Measurements from ENCODE around the gene ROBO2.

The ROBO2 gene

DNA sequence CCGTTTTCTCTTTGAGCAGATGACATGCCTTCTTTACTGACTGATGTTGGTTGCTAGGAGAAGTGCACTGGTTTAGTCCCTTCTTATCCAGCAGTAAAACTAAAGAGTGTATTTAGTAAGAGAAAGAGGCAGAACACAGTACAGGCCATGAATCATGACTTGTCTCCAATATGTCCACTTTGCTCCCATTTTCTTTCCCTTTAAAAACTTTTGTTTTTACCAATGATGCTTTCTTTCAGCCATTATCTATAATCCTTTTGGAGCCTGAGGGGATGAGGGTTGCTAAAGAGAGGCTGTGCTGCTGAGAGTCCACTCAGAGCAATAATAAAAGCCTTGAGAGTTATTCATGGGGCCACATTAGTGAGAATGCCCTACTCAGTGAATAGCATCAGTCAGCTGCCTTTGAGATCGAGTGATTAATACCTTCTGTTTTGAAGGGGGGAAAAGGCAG lies 12.2 kb downstream of the ROBO2 start:
- no peak for DNase-seq

DNA sequence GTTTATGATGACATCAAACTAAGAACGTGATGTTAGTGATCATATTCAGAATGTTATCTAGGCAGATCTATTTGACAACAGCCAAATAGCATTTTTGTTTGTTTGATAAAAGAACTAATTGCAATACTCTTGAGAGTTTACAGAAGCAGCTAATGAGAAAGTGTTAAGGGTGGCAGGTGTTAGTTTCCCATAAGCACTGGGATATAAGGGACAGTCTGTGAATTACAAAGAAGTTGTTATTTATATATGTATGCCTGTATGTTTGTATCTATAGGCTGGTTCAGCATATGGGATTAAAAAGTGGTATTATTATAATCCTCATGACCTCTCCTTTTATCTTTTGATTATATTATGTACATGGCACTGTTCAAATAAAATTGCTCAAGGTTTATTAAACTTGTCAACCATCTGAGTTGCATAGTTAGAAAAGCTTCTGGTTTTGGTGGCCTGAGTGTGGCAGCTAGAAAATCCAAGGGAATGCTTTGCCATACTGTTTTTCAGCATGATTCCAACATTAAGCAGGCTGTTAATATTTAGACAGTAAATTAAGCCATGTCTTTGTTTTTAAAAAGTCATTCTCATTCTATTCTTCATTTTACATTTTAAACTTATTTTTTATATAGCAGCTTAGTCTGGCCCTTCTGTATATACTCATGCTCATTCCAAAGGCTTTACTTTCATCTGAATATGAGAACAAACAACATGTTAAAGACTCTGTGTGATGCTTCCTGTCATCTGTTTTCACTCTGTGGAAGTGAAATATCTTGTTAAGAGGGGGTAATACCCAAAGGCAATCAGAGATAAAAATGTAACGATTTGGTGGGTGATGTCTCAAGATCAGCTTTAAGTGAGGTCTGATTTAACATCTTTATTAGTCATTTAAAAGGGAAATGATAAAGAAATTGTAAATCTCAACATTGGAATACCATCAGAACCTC lies 13.1 kb downstream of the ROBO2 start:
- DNase-seq: no peak

DNA sequence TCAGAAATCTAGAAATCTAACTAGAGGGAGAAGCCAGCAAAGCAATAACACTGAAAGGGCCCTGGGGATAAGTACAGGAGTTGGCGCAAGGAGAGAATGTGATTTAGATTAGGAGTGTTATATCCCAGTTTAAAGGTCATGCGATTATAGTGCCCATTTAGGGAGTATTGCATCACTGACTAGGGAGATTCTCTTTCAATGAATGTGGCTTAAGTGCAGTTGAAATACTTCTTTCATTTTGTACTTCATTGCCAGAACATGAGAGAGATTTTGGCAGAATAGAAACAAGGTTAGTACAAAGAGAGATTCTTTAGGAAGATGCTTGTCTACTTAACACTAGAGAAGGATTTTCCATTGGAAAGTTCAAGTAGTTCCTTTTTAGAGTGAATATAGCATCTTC lies 13.9 kb downstream of the ROBO2 start:
- no peak for DNase-seq

DNA sequence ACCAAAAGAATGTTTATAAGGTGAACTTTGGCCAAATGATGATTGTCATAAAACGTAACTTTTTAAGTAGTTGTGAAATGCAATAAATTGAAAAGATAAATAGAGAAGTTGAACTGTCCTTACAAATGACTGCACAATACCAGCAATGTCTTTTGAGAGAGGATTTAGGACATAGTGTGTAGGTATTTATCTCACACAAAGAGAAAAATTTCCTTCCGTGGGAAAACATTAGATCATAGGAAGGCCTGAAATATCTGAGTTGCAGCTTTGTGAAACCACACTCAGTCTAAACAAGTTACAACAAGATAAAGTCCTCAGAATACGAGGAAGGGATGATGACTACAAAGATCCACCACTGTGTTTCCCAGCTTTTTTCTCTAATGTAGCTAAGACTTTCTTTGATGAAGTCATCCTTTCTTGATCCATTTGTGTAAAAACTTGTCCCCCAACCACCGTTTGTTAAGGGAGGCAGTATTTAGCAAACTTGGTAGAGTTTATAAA lies 16.0 kb downstream of the ROBO2 start:
- DNase-seq: no peak

DNA sequence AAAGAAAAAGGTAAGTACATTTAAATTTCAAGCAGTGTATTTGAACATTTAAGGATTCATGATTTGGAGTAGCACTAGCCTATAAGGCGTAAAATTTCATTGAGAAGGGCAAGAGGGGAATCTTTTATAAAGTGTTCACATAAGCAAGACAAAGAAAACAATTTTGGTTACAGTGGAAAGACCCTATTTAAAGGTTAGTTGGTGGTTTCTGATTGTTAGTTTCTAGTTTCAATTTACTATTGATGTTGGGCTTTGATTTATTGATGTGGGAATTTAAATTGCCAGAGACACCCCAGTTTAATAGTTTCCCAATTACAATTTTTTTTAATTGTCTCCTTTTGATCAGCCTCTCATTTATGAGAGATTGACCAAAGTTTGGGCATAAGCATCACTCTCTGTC lies 19.5 kb downstream of the ROBO2 start:
- DNase-seq: no peak

DNA sequence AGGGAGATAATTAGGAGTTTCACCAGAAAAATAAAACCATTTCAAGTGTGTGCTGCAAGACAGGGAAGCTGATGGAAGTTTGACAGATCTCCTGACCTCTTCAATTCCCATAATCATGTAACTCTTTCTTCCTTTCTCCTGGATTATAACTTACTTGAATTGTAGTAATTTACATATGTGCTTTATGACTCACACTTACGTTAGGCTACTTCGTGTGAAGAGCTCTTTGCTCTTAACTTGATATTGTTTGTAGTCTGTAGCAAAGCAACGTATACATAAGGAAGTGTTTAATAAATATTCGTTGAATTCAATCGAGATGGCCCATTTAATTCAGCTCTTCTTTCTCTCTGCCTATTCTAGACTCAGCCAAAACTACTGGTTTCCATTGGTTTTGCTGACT lies 23.5 kb downstream of the ROBO2 start:
- no peak for DNase-seq

DNA sequence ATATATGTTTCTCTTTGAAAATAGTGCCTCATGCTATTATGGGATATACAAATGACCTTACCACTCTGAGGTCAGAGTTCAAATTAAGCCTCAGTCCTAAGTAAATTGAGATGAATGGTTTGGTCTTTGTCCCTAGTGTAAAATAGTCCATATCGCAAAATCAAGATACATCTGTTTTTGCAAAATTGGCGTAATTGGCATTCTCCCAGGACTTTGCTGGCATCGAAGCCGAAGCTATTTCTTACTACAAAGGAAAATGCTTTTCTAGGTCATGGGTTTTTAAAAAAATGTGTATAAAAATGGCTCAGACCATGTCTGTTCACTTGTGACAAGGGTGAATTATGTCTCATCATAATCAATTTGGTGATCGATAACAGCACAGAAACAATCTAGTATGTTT lies 25.9 kb downstream of the ROBO2 start:
- no peak for DNase-seq

DNA sequence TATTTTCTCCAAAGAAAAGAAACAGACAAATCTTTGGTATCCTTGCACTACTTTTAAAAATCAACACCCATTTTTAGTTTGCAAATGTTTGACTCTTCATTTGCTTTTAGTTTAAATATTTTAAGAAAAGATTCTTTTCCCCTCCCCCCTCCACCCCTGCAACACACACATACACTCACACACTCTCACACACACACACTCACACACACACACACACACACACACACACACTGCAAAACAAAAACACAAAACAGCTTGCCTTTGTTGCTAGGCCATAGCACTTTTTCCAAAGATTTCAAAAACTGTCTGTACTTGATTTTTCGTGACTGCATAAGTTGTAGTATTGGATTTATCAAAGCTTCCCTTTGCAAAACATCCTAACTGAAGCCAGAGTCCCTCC lies 26.9 kb downstream of the ROBO2 start:
- no peak for DNase-seq

DNA sequence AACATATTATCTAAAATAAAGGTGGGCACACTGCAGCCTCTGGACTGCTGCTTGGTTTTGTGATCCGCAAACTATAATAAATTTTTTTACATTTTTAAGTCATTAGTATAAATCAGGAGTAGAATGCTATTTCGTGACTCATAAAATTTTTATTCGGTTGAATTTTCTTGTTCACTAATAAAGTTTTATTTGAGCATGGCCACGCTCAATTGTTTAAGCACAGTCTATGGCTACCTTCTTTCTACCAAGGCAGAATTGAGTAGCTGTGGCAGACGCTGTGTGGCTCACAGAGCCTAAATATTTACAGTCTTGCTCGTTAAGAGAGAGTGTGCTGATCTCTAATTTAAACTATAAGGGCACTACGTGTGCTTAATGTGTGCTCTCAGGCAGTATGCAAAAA lies 28.9 kb downstream of the ROBO2 start:
- no peak for DNase-seq

DNA sequence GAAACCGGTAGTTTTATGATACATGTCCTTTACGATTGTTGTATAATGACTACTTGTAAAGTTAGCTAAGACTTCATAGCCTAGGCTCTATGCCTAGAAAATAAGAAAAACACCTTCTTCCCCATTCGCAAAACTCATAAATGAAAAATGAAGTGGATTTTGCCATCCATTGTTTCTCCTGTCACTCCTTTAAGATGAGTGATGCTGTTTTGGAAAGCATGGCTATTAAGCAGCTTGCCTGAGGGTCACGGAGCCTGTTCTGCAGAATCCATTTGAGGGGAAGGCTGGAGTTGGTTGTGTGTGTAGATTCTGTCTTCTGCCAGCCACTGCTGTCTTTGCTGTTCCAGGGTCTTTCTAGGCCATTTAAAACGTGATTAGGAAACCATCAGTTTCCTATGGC lies 31.5 kb downstream of the ROBO2 start:
- no peak for DNase-seq

DNA sequence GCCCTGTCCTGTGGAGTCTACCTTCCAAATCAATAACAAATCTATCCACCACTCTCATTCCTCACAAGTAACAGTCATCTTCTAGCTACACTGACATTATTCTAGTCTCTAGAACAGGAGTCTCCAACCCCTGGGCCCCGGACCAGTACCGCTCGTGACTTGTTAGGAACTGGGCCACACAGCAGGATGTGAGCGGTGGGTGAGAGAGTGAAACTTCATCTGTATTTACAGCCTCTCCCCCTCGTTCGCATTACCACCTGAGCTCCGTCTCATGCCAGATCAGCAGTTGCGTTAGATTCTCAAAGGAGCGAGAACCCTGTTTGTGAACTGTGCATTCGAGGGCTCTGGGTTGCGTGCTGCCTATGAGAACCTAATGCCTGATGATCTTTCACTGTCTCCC lies 31.9 kb downstream of the ROBO2 start:
- no peak for DNase-seq

DNA sequence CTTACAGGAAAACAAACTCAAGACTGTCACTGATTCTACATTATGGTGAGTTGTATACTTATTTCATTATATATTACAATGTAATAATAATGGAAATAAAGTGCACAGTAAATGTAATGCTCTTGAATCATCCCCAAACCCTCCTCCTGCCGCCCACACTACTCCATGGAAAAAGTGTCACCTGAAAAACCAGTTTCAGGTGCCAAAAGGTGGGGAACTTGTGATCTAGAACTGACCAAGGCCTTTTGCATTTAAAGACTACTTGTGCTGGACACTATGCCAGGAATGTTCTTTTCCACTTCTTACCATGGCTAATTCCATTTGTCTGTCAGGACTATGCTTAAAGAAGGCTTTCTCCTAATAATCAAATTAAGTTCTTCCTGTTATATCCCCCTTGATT lies 32.3 kb downstream of the ROBO2 start:
- DNase-seq: no peak

DNA sequence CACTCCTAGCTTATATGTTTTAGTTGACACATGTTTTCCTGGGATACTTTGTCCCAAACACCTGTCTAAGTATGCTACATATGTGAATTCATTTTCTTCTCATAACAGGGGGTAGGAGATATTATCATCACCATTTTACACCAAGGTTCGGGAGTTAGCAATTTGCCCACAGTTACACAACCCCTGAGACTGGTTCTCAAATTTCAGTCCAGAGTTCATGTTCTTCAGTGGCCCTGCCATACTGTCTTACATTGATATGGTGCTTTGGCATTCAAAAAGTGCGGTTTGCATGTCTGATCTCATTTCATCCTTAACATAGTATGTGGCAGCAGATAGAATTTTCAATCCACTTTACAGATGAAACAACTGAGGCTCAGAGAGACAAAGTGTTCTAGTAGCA lies 38.4 kb downstream of the ROBO2 start:
- no peak for DNase-seq

DNA sequence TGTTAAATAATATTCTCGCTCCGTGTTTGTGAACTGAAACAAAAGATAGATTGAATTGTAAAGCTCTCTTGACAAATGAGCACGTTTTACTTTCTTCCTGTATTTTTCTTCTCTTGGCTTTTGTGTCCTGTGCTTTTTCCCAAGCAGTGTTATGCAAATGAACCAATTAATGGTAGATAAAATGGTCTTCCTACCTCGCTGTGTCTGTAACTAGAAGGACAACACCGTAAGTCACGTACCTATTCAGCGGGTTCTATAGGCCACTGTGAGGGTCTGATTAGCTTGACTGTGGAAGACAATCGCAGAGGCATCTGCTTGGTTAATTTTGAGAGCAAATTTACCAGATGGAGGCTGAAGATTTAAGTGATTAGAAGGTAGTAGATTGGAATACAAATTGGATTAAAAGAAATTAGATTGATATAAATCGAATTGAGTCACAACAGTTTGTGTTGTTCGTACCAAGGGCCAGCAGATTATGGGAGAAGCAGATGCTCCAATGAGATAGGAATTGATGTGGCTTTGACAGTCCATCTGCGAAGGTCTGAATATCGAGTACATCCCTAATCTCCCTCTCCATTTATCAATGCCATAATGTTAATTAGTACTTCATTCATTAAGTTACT lies 40.2 kb downstream of the ROBO2 start:
- DNase-seq: no peak

DNA sequence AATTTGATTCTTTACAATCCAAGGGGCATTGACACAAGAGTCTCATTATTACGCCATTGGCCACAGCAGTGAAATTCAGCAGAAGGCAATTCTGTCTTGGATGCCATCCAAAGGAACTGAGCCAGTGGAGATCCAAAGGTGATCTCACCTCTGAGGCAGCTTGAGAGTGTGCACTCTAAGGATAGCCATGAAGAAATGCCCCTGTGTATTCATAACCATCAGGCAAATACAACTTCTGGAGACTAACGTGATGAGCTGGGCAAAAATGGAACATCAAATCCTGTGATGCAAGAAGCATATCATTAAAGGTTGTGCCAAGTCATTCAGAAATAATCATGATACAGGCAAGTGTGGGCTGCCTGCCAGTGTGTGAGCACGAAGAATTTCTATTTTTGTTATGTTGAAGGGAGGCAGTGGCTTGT lies 41.4 kb downstream of the ROBO2 start:
- DNase-seq: peak; percentile 79

DNA sequence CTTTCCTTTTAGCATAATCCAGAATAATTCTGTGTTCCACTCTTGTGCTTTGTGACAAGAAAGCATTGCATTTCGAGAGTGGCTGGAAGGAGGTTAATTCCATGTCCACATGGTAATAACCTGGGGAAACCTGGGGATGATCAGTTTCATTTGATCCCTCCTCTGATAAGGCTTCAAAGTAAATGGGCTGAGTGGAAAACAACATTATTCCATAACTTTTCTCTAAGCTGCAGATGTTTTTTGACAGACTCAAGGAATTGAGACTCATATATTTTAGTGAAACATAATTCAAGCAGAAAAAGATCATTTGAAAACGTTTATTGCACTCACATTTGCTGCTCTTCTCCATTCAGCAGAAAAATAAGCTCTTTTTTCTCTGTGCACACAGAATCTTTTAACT lies 44.6 kb downstream of the ROBO2 start:
- no peak for DNase-seq

DNA sequence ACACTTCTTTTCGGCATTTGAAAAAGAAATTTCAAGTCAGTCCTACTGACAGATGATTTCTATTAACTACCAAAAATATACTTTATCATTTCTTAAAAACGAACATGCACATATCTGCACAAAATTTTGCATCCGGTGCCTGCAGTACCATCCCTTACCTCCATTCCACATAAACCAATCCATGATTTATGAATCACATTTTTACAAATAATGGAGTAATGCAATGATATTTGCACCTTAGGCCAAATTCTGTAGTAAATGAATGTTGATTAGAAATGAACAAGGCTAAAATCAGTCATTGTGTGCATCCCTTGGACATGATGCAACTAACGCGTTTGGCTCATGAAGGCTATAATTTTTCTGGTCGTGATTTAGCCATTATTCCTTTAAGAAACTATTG lies 46.5 kb downstream of the ROBO2 start:
- no peak for DNase-seq

DNA sequence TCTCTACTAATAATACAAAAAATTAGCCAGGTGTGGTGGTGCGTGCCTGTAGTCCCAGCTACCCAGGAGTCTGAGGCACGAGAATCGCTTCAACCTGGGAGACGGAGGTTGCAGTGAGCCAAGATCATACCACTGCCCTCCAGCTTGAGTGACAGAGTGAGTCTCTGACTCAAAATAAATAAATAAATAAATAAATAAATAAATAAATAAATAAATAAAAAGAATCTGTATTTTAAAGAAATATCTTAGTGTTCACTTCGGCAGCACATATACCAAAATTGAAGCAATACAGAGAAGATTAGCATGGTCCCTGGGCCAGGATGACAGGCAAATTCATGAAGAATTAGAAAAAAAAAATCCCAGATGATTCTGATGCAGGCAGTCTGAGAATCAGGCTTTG lies 51.9 kb downstream of the ROBO2 start:
- DNase-seq: no peak

DNA sequence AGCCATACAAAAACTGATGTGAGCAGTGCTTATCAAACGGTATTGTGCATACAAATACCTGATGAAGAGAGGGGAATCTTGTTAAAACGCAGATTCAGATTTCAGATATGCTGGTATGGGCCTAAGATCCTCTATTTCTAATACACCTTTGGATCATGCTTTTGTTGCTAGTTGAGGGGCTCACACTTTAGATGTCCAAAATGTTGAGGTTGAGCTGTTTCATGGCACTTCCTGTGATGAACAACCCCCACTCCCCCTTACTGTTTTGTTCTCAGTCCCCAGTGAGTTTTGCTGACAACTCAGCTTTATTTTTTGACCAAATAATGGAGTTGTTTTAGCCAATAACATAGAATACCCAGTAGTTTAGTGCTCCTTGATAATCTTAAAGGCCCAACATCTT lies 53.2 kb downstream of the ROBO2 start:
- no peak for DNase-seq

DNA sequence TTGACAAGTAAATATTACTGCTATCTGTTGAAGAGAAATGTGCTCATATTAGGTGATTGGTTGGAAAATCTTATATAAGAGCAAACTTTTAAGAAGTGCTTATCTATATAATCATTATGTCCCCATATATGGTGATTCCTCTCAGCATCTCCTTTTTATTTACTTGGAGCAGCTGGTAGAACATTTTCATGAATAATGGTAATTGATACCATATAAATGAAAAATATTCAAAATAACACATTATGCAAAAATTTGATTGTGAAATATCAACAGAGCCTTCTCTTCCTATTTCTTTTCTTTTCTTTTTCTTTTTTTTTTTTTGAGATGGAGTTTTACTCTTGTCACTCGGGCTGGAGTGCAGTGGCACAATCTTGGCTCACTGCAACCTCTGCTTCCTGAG lies 56.2 kb downstream of the ROBO2 start:
- no peak for DNase-seq

DNA sequence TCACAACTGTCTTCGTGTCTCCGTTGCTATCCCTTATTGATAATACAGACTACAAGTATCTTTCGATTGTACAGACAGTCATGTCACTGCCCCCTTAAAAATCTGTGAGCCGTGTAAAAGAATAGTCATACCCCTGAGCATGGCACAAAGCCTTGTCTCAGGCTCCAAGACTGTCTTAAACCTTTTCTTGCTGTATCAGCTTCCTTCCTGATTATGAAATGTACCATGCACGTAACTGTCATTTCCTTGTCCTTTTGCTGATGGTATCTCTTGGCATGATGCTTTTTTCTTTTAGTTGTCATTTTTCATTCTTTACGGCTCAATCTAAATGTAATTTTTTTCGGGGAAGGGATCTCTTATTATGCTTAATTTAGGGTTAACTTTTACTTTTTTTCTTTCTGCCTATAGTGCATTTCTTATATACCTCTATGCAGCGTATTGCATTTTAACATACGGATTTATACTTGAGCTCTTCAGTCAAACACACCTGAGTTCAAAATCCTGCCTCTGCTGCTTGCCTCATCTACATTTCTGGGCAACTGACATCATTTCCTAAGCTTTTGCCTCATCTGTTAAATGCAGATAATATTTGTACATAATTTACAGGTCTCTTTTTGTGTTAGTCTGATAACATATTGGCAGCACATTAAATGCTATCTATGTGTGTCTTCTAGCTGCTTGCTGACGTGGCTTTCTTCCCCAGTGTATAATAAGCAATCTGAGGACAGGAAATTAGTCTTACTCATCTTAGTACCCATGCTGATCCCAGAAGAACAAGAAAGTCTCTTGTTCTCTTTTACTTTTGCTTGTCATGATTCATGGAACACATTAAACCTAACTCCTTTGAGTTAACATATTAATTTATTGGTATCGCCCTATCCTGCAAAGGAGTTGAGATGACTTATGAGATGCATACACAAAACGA lies 57.3 kb downstream of the ROBO2 start:
- DNase-seq: no peak

DNA sequence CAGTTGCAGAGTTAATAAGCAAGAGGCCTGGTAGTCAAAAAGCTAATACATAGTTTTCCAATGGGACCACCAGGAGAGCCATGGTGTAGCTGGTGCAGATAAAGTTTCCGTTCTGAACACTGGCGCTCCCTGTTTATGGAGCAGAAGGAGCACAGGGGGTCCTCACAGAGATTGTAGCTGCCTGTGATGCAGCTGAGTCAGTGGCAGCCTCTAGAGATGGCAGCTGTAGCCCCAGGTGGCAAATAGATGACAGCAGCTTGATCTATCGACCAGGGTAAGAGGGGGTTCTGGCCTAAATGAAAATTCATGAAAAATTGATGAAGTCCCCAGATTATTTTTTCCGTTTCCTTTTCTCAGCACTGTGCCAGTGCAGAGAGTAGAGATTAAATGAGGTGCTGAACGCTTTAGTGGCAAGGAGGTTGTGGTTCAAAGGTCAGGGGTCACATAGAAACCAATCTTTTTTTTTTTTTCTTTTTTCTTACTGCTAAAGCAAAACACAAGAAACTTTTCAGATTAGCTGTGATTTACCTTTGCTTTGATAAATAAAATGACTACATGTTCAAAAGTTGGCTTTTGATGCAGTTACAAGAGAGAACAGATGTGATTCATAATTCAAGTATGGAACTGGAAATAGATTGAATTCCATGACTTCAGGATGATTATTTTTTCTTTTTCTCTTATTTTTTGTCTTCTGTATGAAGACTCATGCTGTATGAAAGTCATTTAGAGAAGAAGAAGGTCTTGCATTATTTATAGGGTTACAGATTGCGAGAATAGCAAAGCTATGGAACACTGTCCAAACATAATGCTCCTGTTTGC lies 63.3 kb downstream of the ROBO2 start:
- DNase-seq: no peak
